ENCODE results near the gene RSPH4A.
"Not testable (repeated sequence)": the region's sequence is repeated elsewhere in the genome, so short reads cannot be mapped to it uniquely, and the experiment has no call there.

The RSPH4A gene

GRCh38 chr6:116651916-116652315 is 35.6 kb downstream of the RSPH4A start:
- no peak for DNase-seq (ENCODE audit: low read depth)
- TF ChIP-seq CTCF (IDR thresholded peaks at IDR 0.05; ENCODE audit: control insufficient read depth, insufficient read depth, low read depth, low read length, missing control alignments): no peak
- H3K4me3 ChIP-seq (ENCODE audit: control insufficient read depth, low read depth, low read length): no peak overlapping the region

- TF ChIP-seq CTCF (IDR thresholded peaks at IDR 0.05; ENCODE audit: control insufficient read depth, insufficient read depth, low read depth, low read length, missing control alignments): no peak
- no peak overlapping the region for H3K4me3 ChIP-seq (ENCODE audit: control insufficient read depth, low read depth, low read length)
- no peak for DNase-seq (ENCODE audit: low read depth)
These were observed 45.3 kb downstream of the RSPH4A start for GRCh38 chr6:116661594-116661993.

DNA sequence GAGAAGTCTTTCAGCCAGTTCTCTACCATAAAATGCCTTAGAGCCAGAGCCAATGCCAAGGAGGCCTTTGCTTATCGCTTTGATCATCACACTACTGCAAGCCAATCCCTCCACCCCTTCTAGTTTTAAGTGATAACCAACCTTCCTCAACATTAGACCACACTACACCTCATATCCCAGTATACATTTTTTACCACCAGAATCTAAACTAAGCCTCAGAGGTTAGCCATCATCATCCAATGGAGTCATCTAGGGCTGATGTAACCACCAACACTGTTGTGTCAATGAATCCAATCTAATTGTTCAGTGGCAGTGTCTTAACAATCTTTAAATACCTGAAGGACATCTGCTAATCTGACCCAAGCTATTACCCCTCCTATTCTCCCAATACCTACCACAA is 45.9 kb downstream of the RSPH4A start:
- H3K4me3 ChIP-seq (ENCODE audit: control insufficient read depth, low read depth, low read length): no peak overlapping the region
- no peak for DNase-seq (ENCODE audit: low read depth)
- no peak for TF ChIP-seq CTCF (IDR thresholded peaks at IDR 0.05; ENCODE audit: control insufficient read depth, insufficient read depth, low read depth, low read length, missing control alignments)

- no peak for TF ChIP-seq CTCF (IDR thresholded peaks at IDR 0.05; ENCODE audit: control insufficient read depth, insufficient read depth, low read depth, low read length, missing control alignments)
- no peak overlapping the region for H3K4me3 ChIP-seq (ENCODE audit: control insufficient read depth, low read depth, low read length)
- no peak for DNase-seq (ENCODE audit: low read depth)
These were observed 47.0 kb downstream of the RSPH4A start for GRCh38 chr6:116663308-116663707.

GRCh38 chr6:116664169-116664568 is 47.9 kb downstream of the RSPH4A start:
- H3K4me3 ChIP-seq (ENCODE audit: control insufficient read depth, low read depth, low read length); DNase-seq (ENCODE audit: low read depth): not testable (repeated sequence)

DNA sequence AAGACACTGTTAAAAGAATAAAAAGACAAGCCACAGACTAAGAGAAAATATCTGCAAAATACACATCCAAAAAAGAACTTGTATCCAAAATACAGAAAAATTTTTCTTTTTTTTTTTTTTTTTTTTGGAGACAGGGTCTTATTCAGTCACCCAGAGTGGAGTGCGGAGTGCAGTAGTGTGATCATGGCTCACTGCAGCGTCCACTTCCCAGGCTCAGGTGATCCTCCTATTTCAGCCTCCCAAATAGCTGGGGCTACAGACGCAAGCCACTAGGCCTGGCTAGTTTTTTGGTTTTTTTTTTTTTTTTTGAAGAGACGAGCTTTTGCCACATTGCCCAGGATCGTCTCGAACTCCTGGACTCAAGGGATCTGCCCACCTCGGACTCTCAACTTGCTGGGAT is 49.2 kb downstream of the RSPH4A start:
- TF ChIP-seq CTCF (IDR thresholded peaks at IDR 0.05; ENCODE audit: control insufficient read depth, insufficient read depth, low read depth, low read length, missing control alignments): no peak
- H3K4me3 ChIP-seq (ENCODE audit: control insufficient read depth, low read depth, low read length): no peak overlapping the region
- DNase-seq (ENCODE audit: low read depth): no peak

DNA sequence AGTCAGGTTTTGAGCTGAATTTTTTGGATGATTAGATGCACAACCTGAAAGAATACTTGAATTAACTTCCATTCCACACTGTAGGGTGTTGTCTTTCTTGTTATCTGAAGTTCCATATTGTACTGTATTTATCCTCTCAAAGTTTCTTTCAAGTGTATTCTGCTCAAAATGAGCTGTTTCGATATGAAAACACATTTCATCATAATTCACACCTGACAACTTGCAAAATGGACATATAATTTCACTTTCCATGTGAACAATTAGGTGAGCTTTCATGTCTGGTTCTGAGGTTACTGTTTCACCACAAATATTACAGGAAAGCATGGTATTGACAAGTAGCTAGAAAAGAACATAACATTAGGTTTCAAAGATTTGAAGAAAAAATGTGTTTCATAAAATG is 50.6 kb downstream of the RSPH4A start:
- no peak for TF ChIP-seq CTCF (IDR thresholded peaks at IDR 0.05; ENCODE audit: control insufficient read depth, insufficient read depth, low read depth, low read length, missing control alignments)
- no peak for DNase-seq (ENCODE audit: low read depth)
- no peak overlapping the region for H3K4me3 ChIP-seq (ENCODE audit: control insufficient read depth, low read depth, low read length)
